Fibroblast of upper back skin (primary cell): ENCODE results near the gene PBXIP1.
"Not testable (repeated sequence)": the region's sequence is repeated elsewhere in the genome, so short reads cannot be mapped to it uniquely, and the experiment has no call there.

Experiments used
- DNase-seq: peaks from one replicate; pipeline ENCODE4 v3.0.0-alpha.2; 2013

PBXIP1 gene

DNA sequence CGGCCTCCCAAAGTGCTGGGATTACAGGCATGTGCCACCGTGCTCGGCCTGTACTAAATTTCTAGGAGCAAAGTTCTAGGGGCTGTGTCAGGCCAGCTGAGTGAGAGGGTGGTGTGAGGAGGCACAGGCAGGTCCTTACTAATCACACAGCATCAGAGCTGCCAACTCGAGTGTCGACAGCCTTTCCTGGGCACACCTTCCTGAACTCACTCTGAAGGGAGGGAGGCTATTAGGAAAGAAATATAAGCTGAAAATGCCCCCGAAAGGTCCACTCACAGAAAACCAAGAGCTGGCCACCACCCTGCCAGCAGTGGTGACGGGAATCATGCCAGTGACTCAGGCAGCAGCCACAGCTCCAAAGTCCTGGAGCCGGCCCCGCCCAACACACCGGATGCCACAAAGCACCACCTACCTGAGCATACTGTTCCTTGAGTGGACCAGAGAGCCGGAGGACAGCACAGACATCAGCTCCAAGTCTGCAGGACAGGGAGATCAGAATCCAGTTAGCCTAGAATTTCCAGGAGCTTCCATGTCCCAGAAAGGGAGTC, 23.9 kb downstream of the PBXIP1 start:
- DNase-seq = no peak

DNA sequence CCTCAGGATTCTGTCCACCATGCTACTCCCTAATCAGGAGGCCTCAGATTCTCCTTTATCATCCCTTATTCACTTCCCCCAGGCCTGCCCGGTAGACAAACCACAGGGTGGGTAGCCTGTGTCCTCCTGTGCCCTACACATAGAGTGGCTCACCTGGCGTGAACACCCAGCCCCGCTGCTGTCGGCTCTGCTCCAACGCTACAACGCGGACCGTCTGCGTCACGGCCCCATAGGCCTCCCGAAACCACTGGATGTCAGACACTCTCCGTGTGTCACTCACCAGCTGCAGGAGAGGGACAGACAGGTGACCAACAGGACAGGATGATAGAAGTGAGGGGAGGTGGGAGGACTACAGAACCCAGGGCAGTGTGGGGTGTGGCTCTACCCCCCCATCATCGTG, 29.7 kb downstream of the PBXIP1 start:
- DNase-seq = no peak

DNA sequence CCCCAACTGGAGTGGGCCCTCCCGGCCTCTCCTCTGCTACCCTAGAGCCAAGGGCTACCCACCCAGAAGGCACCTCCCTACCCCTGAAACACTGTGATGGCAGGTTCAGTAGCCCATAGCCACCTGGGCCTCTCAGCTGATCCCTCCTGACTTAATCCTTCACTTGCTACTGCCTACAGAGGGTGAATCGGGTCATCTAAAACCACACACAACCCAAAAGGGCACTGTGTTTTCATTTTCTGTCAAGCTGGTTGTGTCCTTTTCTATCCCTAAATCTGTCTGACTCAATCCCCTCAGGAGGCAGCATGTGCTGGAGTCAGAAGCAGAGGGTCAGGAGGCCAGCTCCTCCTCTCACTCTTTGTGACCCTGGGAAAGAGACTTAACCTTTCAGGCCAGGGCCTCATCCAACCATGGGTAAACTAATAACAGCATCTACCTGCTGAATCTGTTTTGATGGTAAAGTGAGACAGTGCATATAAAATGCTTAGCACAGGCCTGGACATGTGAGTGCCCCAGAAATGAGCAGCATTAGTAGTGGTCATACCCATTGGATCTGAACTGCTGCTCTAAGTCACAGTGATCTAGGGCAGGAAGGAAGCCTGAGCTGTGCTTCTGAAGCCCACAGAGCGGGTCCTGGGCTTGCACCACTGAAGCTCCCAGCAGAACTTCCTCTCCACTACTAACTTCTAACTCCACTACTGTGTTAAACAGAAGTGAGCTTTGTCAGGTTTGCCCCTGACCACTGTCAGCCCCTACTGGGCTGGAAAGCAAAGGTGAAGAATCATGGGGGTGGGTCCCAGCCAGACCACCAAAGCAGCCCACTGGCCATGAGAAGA, 30.3 kb downstream of the PBXIP1 start:
- no peak for DNase-seq

DNA sequence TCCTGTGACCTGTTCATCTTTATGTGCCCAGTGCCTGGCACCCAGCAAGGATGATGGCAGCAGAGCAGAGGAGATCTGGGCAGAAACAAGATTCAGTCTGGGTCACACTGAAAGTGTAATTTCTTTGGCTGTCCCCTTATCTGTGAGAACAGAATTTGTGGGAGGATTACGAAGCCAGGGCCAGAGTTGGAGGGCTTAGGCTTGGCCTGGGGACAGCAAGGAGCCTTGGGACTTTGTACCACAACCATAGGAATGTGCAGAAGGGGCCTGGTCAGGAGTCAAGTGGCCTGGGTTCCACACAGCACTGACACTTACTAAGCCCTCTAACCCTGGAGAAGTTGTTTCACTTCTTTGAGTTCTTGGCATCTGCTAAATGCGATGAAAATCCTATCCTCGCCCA, 32.2 kb downstream of the PBXIP1 start:
- no peak for DNase-seq

DNA sequence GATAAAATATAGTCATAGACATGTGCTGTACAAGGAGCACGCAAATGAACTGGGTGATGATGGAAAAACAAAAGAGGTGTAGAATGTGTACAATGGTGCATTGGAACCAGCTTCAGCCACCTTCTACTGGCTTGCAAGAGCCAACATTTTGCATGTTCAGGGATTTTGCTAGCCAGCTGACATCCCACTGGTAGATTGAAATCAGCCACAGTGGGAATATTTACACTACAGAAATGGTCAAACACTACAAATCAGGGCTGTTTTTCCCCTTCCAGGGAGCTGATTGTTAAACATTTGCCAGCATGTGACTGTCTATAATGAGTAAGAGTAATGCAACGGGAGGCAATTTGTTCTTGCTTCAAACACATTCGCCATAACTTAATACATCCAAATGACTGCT, 42.6 kb downstream of the PBXIP1 start:
- DNase-seq = no peak

DNA sequence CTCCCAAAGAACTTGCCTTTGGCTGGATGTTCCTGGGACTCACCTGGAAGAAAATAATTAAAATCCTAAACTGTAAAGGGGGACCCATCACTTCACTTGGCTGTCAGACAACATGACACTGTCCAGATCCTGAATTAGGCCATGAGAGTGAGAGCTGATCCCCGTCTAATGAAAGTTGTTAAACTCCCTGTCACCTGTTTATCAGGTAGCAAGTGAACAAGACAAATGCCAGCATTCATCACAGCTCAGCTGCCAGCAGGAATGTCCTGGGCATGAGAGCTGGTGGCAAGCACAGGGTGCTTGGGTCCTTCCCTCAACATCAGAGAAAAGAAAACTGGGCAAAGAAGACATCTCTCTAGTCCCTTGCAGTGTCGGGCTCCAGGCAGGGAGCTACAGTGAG, 43.1 kb downstream of the PBXIP1 start:
- no peak for DNase-seq

DNA sequence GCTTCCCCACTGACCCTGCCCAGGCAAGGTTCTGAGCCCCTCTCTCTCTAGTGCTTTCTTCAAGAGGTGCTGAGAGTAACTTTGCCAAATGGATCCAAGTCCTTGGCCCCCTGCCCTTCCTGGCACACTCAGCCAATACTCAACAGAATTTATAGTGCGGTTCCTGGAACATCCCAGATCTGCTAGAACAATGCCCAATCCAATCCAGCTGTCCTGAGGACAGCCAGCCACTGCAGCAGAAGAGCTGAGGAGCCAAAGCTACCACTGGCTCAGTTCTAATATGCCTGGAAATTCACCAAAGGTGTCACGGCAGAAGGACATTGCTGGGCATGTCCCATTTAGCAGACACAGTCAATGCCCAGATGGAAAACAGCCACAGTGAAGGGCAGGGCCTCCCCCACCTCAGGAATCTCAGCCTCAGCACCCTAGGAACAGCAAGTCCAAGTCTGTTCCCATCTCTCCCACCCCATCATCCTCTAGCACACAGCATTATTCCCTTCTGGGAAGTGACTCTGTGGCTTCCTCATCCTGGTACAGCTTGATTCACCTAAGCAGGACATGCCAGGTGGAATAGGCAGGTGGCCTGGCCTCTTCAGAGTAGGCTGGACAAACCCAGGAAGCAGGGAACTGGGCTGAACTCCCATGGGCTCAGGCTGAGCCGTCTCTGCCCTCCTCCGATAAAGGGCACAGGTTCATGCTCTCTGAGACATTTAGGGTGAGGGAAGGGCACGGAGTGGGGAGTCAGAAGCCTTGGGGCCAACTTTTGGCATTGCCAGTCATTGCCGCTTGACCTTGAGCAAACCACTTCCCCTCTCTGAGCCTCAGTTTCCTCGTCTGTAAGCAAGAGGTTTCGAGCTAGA, 44.0 kb downstream of the PBXIP1 start:
- DNase-seq = no peak

DNA sequence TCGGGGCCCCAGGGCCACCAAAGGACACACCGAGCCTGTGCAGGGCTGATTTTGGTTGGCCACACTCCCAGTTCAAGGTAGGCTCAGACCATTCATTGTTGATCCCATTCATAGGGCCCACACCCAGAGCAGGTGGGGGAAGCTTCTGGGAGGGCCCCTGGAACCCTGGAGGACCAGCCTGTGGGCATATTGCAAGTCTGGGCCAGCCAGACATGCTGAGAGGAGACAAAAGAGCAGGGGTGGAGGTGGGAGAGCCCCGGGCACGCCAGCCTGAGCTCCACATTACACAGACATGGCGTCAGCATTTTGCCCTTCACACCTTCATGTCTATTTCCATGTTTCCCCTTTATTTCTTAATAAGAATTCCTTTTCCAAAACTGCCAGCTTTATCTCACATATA, 45.0 kb downstream of the PBXIP1 start:
- no peak for DNase-seq

DNA sequence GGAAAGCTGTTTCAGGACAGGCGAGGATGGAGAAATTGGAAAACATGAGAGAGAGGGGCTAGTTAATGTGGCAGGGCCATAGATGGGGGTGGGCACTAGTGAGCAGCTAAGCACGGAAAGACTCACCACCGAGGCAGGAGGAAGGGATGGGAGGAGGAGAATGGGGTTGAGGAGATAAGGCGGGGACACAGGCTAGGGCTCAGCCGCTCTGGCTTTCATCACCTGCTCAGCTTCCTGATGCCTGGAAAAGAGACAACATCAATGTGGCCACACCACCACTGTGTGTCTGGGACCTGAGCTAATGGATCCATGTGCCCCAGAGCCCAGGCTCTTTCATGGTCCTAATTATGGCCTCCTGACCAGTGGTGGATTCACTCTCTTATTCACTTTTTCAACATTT, 47.0 kb downstream of the PBXIP1 start:
- DNase-seq = no peak

DNA sequence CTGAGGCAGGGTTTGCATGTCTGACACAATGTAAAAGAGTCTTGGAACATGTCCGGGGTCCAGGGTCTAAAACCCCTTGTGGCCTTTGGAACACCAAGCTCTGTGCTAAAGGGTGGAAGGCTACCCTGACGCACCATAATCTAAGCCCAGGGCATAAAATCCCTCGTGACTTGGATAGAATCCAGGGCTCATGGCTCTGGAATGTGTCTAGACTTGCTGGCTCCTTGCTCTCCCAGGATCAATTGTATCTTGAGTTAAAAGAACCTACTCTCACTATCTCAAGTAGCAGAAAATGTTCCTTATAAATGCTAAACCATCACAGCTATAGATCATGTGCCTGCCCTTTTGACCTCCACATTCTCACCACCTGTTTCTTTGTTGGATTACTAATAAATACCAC, 47.8 kb downstream of the PBXIP1 start:
- DNase-seq = not testable (repeated sequence)

DNA sequence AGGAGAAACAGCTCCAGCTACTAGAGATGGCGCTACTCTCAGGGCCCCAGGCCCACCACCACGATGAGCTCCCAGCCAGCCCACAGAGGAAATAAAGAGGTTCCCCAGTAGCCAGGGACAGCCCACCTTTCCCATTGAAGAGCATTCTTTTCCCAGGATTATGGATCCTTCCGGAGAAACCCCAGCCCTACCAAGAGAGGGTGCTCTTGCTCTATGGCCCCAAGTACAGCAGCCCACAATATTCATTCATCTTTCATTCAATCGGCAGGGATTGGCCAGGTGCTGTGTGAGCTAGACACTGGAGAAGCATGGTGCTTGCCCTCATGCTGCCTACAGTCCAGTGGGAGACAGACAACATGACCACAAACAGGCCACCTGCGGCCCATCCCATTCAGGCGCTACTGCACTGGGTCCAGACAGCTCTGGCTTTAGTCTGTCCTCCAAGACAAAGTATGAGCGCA, 49.2 kb downstream of the PBXIP1 start:
- peak; percentile 10 for DNase-seq

DNA sequence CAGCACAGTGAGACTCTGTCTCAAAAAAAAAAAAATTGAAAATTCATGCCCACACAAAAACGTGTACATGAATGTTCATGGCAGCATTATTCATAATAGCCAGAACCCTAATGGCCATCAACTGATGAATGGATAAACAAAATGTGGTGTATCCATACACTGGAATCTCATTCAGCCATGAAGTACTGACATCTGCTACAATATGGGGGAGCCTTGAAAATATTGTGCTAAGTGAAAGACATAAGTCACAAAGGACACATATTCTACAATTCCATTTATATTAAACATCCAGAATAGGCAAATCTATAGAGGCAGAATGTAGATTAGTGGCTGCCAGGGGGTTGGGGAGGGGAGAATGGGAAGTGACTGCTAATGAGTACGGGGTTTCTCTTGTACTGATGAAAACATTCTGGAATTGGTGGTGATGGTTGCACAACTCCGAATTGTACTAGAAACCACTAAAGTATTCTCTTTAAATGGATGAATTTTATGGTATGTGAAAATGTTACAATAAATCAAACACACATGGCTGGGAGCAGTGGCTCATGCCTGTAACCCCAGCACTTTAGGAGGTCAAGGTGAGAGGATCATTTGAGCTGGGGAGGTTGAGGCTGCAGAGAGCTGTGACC, 52.8 kb downstream of the PBXIP1 start:
- peak; percentile 32 for DNase-seq

DNA sequence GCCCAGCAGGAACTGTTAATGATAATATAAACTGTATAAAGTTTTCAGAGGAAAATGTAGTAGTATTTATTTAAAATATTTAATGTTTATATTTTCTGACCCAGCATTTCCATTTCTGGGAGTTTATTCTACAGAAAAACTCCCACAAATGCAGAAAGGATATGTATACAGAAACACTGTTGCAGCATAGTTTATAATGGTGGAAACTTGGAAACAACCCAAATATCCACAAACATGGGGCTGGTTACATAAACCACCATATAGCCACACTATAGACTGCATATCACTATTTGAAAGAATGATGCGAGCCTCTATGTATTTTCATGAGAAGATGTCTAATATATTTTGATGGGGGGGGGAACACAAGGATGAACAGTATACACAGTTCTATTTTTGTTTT, 54.3 kb downstream of the PBXIP1 start:
- DNase-seq = no peak

DNA sequence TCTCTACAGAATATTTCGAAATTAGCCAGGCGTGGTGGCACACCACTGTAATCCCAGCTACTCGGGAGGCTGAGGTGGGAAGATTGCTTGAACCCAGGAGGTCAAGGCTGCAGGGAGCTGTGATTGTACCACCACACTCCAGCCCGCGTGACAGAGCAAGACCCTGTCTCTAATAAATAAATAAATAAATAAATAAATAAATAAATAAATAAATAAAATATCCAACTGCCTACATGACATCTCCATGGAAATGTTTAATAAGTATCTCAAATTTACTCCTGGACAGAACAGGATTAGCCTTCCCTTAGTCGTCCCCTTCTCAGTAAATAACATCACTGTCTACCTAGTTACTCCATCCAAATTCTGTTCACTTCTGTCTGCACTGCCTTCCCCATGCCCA, 56.9 kb downstream of the PBXIP1 start:
- no peak for DNase-seq

DNA sequence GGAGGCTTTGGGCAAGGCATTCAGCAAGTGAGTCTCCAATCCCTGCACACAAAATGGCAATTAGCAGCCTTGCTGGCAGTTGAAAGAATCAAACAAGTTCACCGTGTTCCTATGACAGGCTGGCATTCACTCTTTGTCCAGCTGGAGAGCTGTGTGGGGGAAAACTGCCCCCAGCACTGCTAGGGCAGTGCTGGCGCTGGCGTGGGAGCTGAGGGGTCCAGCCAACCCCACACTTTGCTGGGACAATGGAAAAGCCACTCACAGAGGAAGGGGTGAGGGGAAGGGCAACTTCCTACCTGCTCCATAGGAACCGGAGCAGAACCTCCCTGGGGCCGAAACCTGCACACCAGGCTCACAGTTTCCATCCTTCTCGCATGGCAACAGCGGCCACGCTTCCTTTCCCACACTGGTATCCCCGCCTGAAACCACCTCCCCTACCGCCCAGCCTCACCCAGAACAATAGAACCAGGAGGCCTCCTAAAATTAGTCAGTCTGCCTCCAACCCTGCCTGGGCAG, 59.1 kb downstream of the PBXIP1 start:
- no peak for DNase-seq

DNA sequence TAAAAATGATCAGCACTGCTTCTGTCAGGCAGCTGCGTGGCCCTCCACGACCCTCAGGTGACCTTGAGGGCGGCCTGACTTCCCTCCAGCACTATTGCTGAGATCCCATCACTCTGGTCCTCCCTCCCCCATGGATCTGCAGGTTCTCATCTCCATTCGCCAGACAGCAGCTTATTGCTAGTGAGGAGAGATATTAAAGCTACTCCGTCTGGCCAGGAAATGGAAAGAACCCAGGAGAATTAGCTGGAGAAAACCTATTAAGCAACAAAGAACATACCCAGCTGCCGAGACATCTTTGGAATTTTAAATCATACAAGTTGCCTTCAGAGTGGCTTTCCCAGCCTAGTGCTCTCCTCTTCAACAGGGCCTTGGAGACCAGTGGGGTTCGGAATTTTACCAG, 60.1 kb downstream of the PBXIP1 start:
- DNase-seq = peak; percentile 13
